OCI-LY3 (cell line): ENCODE data around the gene TF.

Experiments used
- CTCF ChIP-seq: fragments of 200-600, 300-600 bp; sonication (generic); IDR thresholded peaks from 2 replicates; pipeline ENCODE4 v1.5.1; 2014; ENCODE audit warnings: antibody characterized with exemption, low read length, low read depth
- EZH2phosphoT487 ChIP-seq: fragments of 200-600 bp; shearing (Covaris generic); IDR thresholded peaks from 2 replicates; pipeline ENCODE4 v1.6.1; 2018; ENCODE audit warnings: antibody characterized with exemption, mixed run types, low read depth

GRCh38 chr3:133783762-133784161 lies 37.6 kb downstream of the TF start:
- no peak for TF ChIP-seq CTCF
- no peak for TF ChIP-seq EZH2phosphoT487
